GM12875 (cell line): ENCODE data around the gene SLC16A8.
"Not testable (repeated sequence)": the region's sequence is repeated elsewhere in the genome, so short reads cannot be mapped to it uniquely, and the experiment has no call there.

Experiments
- H3K4me3 ChIP-seq: one replicate; pipeline ENCODE4 v1.5.1; 2011; ENCODE audit warnings: low read depth, low read length, control low read depth
- TF ChIP-seq, protein P1 (sequence below): IDR thresholded peaks from 2 replicates; pipeline ENCODE4 v1.5.1; 2011; ENCODE audit warnings: low read depth, mild to moderate bottlenecking, control low read depth, inconsistent platforms, low read length, moderate library complexity, borderline replicate concordance; ENCODE audit not compliant: insufficient read depth

The SLC16A8 gene

DNA sequence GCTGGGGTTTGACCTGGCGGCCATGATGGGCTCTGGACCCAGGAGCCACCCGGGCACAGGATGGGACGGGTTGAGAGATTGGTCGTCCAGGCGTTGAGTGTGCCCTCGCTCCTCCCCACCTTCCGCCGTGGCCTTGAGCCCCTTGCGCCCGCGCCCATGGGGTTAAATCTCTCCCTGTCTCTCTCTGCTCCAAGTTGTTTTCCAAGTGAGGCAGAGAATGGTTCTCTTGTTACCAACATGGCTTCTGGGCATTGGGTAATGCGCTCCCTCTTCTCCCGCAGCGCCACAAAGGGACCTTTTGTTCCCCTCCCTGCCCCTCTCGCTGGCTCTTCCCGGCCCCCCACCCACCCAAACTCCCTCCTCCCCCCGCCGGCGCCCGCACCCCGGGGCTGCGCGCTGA lies 45.6 kb downstream of the SLC16A8 start:
- TF ChIP-seq, protein P1, sequence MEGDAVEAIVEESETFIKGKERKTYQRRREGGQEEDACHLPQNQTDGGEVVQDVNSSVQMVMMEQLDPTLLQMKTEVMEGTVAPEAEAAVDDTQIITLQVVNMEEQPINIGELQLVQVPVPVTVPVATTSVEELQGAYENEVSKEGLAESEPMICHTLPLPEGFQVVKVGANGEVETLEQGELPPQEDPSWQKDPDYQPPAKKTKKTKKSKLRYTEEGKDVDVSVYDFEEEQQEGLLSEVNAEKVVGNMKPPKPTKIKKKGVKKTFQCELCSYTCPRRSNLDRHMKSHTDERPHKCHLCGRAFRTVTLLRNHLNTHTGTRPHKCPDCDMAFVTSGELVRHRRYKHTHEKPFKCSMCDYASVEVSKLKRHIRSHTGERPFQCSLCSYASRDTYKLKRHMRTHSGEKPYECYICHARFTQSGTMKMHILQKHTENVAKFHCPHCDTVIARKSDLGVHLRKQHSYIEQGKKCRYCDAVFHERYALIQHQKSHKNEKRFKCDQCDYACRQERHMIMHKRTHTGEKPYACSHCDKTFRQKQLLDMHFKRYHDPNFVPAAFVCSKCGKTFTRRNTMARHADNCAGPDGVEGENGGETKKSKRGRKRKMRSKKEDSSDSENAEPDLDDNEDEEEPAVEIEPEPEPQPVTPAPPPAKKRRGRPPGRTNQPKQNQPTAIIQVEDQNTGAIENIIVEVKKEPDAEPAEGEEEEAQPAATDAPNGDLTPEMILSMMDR = no peak

DNA sequence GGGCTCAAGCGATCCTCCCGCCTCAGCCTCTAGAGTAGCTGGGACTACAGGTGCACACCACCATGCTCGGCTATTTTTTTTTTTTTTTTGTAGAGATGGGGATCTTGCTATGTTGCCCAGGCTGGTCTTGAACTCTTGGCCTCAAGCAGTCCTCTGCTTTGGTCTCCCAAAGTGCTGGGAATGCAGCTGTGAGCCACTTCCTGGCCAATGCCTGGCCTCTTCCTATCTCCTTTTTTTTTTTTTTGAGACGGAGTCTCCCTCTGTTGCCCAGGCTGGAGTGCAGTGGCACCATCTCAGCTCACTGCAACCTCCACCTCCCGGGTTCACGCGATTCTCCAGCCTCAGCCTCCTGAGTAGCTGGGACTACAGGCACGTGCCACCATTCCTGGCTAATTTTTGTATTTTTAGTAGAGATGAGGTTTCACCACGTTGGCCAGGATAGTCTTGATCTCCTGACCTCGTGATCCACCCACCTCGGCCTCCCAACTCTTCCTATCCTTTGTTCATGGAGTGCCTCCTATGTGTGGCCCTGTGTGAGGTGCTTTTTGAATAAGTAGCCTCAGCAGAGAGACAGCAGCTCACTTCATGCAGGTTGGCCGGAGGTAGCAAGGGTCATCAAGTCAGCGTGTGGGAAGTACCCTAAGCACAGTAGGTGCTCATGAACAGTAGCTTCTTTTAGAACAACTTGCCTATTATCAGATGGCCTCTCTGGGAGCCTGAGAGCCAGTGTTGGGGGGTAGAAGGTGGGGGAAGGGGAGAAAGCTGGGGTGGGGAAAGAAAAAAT lies 46.4 kb downstream of the SLC16A8 start:
- H3K4me3 ChIP-seq = not testable (repeated sequence)

More for the DNA sequence above, 45.6 kb downstream of the SLC16A8 start:
- H3K4me3 ChIP-seq = no peak overlapping the region

DNA sequence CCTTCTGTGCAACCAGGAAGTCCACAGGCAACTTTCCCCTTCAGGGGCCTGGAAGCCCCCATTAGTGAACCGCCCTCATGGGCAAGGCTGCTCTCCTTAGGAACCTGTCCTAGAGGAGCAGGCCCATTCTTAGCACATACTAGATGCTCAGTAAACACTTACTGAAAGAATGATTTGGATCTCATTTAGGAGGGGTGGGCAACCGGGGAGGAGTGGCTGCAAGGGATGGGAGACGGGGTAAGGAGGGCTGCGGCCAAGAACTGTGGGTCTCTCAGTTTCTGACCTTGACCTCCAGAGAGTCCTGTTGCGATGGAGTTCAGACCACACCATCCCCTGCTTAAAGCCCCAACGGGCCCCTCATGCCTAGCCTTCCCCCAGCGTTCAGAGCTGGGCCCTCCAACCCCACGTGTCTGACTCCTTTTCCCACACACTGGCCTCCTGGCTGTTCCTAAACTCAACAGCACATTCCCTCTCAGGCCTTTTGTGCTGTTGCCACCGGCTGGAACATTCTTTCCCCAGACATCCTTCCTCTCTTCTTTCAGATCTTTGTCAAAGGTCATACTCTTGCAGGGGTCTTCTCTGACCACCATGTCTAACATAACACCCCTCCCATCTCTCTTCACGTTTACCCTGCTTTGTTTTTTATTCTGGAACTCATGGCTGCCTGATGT lies 47.5 kb downstream of the SLC16A8 start:
- H3K4me3 ChIP-seq = no peak overlapping the region
- TF ChIP-seq, protein P1 = no peak

DNA sequence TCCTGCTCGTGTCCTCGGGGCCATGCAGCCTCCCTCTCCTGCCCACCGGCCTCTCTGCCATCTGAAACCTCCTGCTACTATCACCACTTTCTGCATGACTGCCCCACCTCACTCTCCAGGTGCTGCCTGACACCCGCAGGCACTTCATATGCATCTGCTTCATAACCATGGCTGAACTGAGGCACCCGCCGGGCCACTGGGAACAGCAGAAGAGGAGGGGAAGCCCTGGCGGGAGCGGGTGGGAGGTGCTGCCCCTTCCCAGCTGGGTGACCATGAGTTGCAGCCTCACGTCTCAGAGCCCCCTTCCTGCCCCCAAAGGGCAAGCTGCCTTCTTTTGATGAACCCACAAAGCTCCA lies 48.5 kb downstream of the SLC16A8 start:
- H3K4me3 ChIP-seq = no peak overlapping the region
- TF ChIP-seq, protein P1 = no peak

DNA sequence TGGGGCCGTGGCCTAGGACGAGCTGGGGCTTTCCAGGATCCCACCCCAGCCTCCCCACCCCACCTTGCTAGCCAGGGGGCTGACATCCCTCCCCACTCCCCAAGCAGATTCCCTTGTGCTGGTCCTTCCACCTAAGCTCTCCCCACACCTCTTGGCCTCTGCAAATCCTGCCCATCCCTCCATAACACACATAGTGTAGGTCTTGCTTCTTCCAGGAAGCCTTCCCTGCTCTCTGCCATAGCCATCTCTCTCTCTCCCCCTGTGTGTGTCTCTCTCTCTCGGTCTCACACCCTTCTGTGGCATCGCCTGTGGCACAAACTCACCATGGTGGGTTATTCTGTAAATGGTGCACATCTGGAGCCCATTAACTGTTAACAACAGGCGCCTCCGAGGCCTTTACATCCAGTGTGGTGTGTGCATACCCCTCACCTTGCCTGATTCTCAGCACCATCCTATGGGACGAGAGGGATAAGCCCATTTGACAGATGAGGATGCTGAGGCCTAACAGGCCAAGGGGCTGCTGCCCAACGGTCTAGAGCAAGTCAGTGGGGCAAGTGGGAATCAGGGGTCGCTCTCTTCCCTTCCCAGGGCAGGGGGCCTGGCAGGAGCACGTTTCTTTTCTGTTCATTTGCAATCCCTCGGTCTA lies 49.0 kb downstream of the SLC16A8 start:
- H3K4me3 ChIP-seq = no peak overlapping the region
- TF ChIP-seq, protein P1 = no peak

DNA sequence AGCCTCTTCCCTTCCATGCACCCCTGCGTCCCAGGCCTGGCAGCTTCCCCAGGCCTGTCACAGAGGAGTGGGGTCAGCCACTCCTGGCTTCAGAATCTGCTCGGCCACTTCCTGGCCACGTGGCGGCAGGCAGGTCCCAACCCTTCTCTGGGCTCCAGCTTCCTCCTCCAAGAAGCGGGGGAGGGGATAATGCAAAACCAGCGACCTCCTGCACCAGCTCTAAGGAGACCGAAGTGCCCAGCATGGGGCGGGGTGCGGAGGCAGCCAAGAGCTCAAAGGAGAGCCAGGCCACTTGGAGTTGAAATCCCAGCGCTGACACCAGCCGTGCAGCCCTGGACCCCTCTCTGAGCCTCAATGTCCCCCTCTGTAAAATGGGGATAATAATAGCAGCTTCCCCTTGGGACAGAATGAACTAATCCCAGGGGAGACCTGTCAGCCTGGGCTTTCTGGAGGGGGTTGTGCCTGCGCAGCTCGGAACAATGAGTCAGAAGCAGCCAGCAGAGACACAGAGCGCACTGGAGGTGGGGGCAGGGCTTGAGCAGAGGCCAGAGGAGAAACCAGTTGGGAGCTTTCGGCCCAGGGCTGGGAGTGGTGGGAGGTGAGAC lies 49.6 kb downstream of the SLC16A8 start:
- no peak overlapping the region for H3K4me3 ChIP-seq
- TF ChIP-seq, protein P1 = no peak

DNA sequence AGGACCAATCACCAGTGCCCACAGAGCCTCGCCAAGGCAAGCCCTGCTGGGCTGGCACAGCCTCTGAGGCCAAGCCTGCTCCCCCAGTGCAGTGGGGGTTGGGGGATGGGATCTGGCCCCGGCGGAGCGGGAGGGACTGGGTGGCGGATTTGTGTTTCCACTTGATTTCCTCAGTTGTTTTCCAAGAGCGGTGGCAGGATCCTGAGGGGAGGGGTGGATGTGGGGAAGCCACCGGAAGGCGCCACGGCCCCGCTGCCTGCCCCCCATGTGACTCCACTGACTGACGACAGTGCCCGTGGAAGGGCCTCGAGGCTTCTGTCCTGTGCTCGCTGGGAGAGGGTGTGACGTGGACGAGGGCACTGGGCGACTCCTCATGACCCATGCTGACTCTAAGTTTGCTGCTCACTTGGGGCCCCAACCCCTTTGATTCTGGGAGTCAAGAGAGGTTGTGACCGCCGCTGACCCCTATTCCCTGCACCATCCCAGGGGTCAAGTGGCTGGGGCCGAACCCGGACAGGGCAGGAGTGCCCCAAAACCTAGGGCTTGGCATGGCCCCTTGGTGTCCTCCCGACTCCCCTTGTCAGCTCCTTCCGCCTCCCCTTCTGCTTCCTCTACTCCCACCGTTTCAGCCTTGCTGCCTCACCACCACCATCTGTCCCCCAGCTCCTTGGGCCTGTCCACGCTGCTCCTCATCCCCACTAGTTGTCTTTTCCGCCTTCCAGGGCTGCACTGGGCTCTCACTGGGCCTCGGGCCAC lies 50.3 kb downstream of the SLC16A8 start:
- TF ChIP-seq, protein P1 = no peak
- H3K4me3 ChIP-seq = no peak overlapping the region
